GOT3 (cell line): Measurements from ENCODE around the gene IL11RA.
"Not testable (repeated sequence)": the region's sequence is repeated elsewhere in the genome, so short reads cannot be mapped to it uniquely, and the experiment has no call there.

Experiments
- DNase-seq: peaks from one replicate; lab custom pipeline; 2025; ENCODE audit warnings: mixed read lengths; lab: John Stamatoyannopoulos, UW

Gene IL11RA

GRCh38 chr9:34629491-34629808 is 22.5 kb upstream of the IL11RA start:
- no peak for DNase-seq

GRCh38 chr9:34630402-34631154 is 21.4 kb upstream of the IL11RA start:
- no peak for DNase-seq

- DNase-seq, result no peak
Observed at GRCh38 chr9:34633166-34633565, 18.8 kb upstream of the IL11RA start.

- DNase-seq, result peak; percentile 5
Observed at GRCh38 chr9:34633851-34634550, 18.0 kb upstream of the IL11RA start.

- no peak for DNase-seq
Observed at GRCh38 chr9:34634551-34635248, 17.3 kb upstream of the IL11RA start.

- DNase-seq, result no peak
Observed at GRCh38 chr9:34635556-34635955, 16.4 kb upstream of the IL11RA start.

GRCh38 chr9:34636791-34637355 is 15.1 kb upstream of the IL11RA start:
- no peak for DNase-seq

- DNase-seq, result peak; percentile 25
Observed at GRCh38 chr9:34637356-34638137, 14.4 kb upstream of the IL11RA start, which contains the start of gene SIGMAR1. TSS of gene SIGMAR1 (minus strand) at chr9:34637787. CDS start at chr9:34637697, 90 bp downstream.

GRCh38 chr9:34638138-34638445 is 13.9 kb upstream of the IL11RA start:
- no peak for DNase-seq

GRCh38 chr9:34639322-34639721 is 12.7 kb upstream of the IL11RA start:
- DNase-seq, result not testable (repeated sequence)

GRCh38 chr9:34642679-34643078 is 9.3 kb upstream of the IL11RA start:
- DNase-seq, result no peak

- no peak for DNase-seq
Observed at GRCh38 chr9:34644766-34645314, 7.1 kb upstream of the IL11RA start.

- DNase-seq, result peak; percentile 41
Observed at GRCh38 chr9:34646211-34647083, 5.5 kb upstream of the IL11RA start, which contains the start of gene GALT. TSS of gene GALT (plus strand) at chr9:34646675. CDS start at chr9:34646705, 30 bp downstream.

- DNase-seq, result no peak
Observed at GRCh38 chr9:34647084-34647403, 4.9 kb upstream of the IL11RA start.

GRCh38 chr9:34647651-34648050 is 4.3 kb upstream of the IL11RA start:
- DNase-seq, result no peak

GRCh38 chr9:34648673-34649072 is 3.3 kb upstream of the IL11RA start:
- DNase-seq, result no peak

GRCh38 chr9:34650816-34651215 is 1.2 kb upstream of the IL11RA start:
- no peak for DNase-seq

GRCh38 chr9:34651321-34651720 is 664 bp upstream of the IL11RA start:
- no peak for DNase-seq

GRCh38 chr9:34652602-34653000 is 616 bp downstream of the IL11RA start:
- no peak for DNase-seq

- DNase-seq, result no peak
Observed at GRCh38 chr9:34653151-34654072, 1.4 kb downstream of the IL11RA start.
